RWPE1 (cell line): ENCODE measurements around the gene TNNI3K.

Experiments used
- CTCF ChIA-PET: fragments of 350-600 bp; sonication (Branson Sonifier 250); formaldehyde crosslinking; extraction: SDS; loops from one replicate; lab custom pipeline; 2021; lab: Yijun Ruan, JAX
- POLR2A ChIA-PET: fragments of 400-600 bp; formaldehyde crosslinking; extraction: SDS; loops from one replicate; lab custom pipeline; 2020; ENCODE audit warnings: antibody characterized with exemption; ENCODE audit not compliant: low non-redundant PET; lab: Yijun Ruan, JAX
- DNase-seq: peaks from one replicate; pipeline ENCODE4 v3.0.0; 2012; ENCODE audit warnings: low spot score
- H3K27ac ChIP-seq: fragments of 450-650 bp; 2 replicates; pipeline ENCODE4 v1.5.1; 2017
- CTCF ChIP-seq: fragments of 450-650 bp; conservative IDR thresholded peaks from 2 replicates; pipeline ENCODE4 v1.5.1; 2017; ENCODE audit warnings: low read depth, mild to moderate bottlenecking

TNNI3K gene

GRCh38 chr1:74531796-74532195, 296.6 kb downstream of the TNNI3K start:
- H3K27ac ChIP-seq = no peak overlapping the region
- ChIA-PET CTCF (no interaction called here), POLR2A (no interaction called here)
- no peak for DNase-seq
- no peak for TF ChIP-seq CTCF

- ChIA-PET CTCF (no interaction called here), POLR2A (no interaction called here)
- no peak for TF ChIP-seq CTCF
- H3K27ac ChIP-seq = no peak overlapping the region
- DNase-seq = no peak
Measured at GRCh38 chr1:74534241-74534640, 299.1 kb downstream of the TNNI3K start.

GRCh38 chr1:74545821-74546220, 310.6 kb downstream of the TNNI3K start:
- ChIA-PET POLR2A (no interaction called here), CTCF (no interaction called here)
- no peak for TF ChIP-seq CTCF
- no peak overlapping the region for H3K27ac ChIP-seq
- no peak for DNase-seq

- ChIA-PET POLR2A (no interaction called here), CTCF (interaction anchor here (0.6 kb wide), 2 partner anchors 76 to 1116 kb away, joined by 3 to 4 read pairs; no protein-coding TSS in a partner anchor)
- no peak for DNase-seq
- no peak overlapping the region for H3K27ac ChIP-seq
- no peak for TF ChIP-seq CTCF
Measured at GRCh38 chr1:74548961-74549750, 314.0 kb downstream of the TNNI3K start.

GRCh38 chr1:74549932-74550331, 314.7 kb downstream of the TNNI3K start:
- ChIA-PET CTCF (interaction anchor here (0.6 kb wide), 1 partner anchor 76 kb away, joined by 3 read pairs; no protein-coding TSS in a partner anchor), POLR2A (no interaction called here)
- TF ChIP-seq CTCF = no peak
- H3K27ac ChIP-seq = no peak overlapping the region
- DNase-seq = no peak

GRCh38 chr1:74570797-74571492, 335.8 kb downstream of the TNNI3K start:
- TF ChIP-seq CTCF = no peak
- H3K27ac ChIP-seq = no peak overlapping the region
- DNase-seq = no peak
- POLR2A ChIA-PET = no interaction called here
- CTCF ChIA-PET = no interaction called here
